H9 (cell line): Measurements from ENCODE around the gene ELMOD3. TPM values are rescaled to one million over a fixed set of nuclear protein-coding genes. Genes with fewer than 3 reads are reported as not detected.
"Not testable (repeated sequence)": the region's sequence is repeated elsewhere in the genome, so short reads cannot be mapped to it uniquely, and the experiment has no call there.

Experiments
- DNase-seq: peaks from one replicate; pipeline ENCODE4 v3.0.0-alpha.2; 2017
- H2AFZ ChIP-seq: one replicate; pipeline ENCODE4 v1.6.1; 2013; ENCODE audit warnings: mild to moderate bottlenecking, low read length, control low read depth, moderate library complexity
- H2AK5ac ChIP-seq: 2 replicates; pipeline ENCODE4 v1.6.1; 2013; ENCODE audit warnings: low read length, control low read depth, mixed read lengths; ENCODE audit not compliant: insufficient read length
- H2BK120ac ChIP-seq: one replicate; pipeline ENCODE4 v1.6.1; 2013; ENCODE audit warnings: low read depth, mild to moderate bottlenecking, low read length, control low read depth, inconsistent platforms; ENCODE audit not compliant: poor library complexity, severe bottlenecking
- H2BK12ac ChIP-seq: 2 replicates; pipeline ENCODE4 v1.6.1; 2013; ENCODE audit warnings: low read length, control low read depth, mixed read lengths, low read depth; ENCODE audit not compliant: insufficient read length
- H2BK15ac ChIP-seq: 2 replicates; pipeline ENCODE4 v1.6.1; 2013; ENCODE audit warnings: low read depth, low read length, control low read depth
- H2BK20ac ChIP-seq: one replicate; pipeline ENCODE4 v1.6.1; 2013; ENCODE audit warnings: low read depth, mild to moderate bottlenecking, low read length, control low read depth, inconsistent platforms; ENCODE audit not compliant: poor library complexity, severe bottlenecking
- H2BK5ac ChIP-seq: 2 replicates; pipeline ENCODE4 v1.6.1; 2013; ENCODE audit warnings: low read length, control low read depth, mixed read lengths; ENCODE audit not compliant: insufficient read length
- H3K14ac ChIP-seq: 2 replicates; pipeline ENCODE4 v1.6.1; 2013; ENCODE audit warnings: low read length, control low read depth; ENCODE audit not compliant: insufficient read depth
- H3K18ac ChIP-seq: 2 replicates; pipeline ENCODE4 v1.6.1; 2013; ENCODE audit warnings: low read depth, mild to moderate bottlenecking, mixed read lengths, low read length, control low read depth; ENCODE audit not compliant: insufficient read length
- H3K23ac ChIP-seq: 2 replicates; pipeline ENCODE4 v1.6.1; 2013; ENCODE audit warnings: low read length, control low read depth, mixed read lengths, low read depth; ENCODE audit not compliant: insufficient read length
- H3K23me2 ChIP-seq: 2 replicates; pipeline ENCODE4 v1.6.1; 2013; ENCODE audit warnings: low read depth, mild to moderate bottlenecking, mixed read lengths, low read length, control low read depth; ENCODE audit not compliant: insufficient read length, poor library complexity, severe bottlenecking
- H3K27ac ChIP-seq: 2 replicates; pipeline ENCODE4 v1.5.1; 2013; ENCODE audit warnings: low read length, control low read depth, mixed read lengths, low read depth; ENCODE audit not compliant: insufficient read length
- H3K27me3 ChIP-seq: 2 replicates; pipeline ENCODE4 v1.6.1; 2013; ENCODE audit warnings: low read length, control low read depth, inconsistent platforms; ENCODE audit not compliant: insufficient read depth
- H3K4ac ChIP-seq: 2 replicates; pipeline ENCODE4 v1.6.1; 2013; ENCODE audit warnings: low read depth, mild to moderate bottlenecking, control low read depth, inconsistent platforms, low read length, moderate library complexity
- H3K4me1 ChIP-seq: 2 replicates; pipeline ENCODE4 v1.6.1; 2013; ENCODE audit warnings: low read length, control low read depth, inconsistent platforms; ENCODE audit not compliant: insufficient read depth
- H3K4me2 ChIP-seq: 2 replicates; pipeline ENCODE4 v1.6.1; 2013; ENCODE audit warnings: low read length, control low read depth, mixed read lengths; ENCODE audit not compliant: insufficient read length, insufficient read depth
- H3K56ac ChIP-seq: 2 replicates; pipeline ENCODE4 v1.6.1; 2013; ENCODE audit warnings: low read depth, mild to moderate bottlenecking, mixed read lengths, low read length, control low read depth; ENCODE audit not compliant: insufficient read length
- H3K79me1 ChIP-seq: 2 replicates; pipeline ENCODE4 v1.6.1; 2013; ENCODE audit warnings: low read depth, mild to moderate bottlenecking, moderate library complexity, low read length, control low read depth, inconsistent platforms; ENCODE audit not compliant: insufficient read depth, poor library complexity, severe bottlenecking
- H3K79me2 ChIP-seq: 2 replicates; pipeline ENCODE4 v1.6.1; 2013; ENCODE audit warnings: low read length, control low read depth, inconsistent platforms; ENCODE audit not compliant: insufficient read depth
- H3K9ac ChIP-seq: 2 replicates; pipeline ENCODE4 v1.6.1; 2013; ENCODE audit warnings: low read length, control low read depth, mixed read lengths; ENCODE audit not compliant: insufficient read length; ENCODE audit errors: extremely low read depth
- H3K9me3 ChIP-seq: one replicate; pipeline ENCODE4 v1.6.1; 2013; ENCODE audit warnings: low read depth, low read length, inconsistent platforms; ENCODE audit not compliant: control insufficient read depth
- H3T11ph ChIP-seq: one replicate; pipeline ENCODE4 v1.6.1; 2013; ENCODE audit warnings: mild to moderate bottlenecking, low read length, control low read depth, inconsistent platforms
- H4K20me1 ChIP-seq: one replicate; pipeline ENCODE4 v1.6.1; 2013; ENCODE audit not compliant: control insufficient read depth, insufficient read length, insufficient read depth
- H4K5ac ChIP-seq: 2 replicates; pipeline ENCODE4 v1.6.1; 2013; ENCODE audit warnings: low read depth, mild to moderate bottlenecking, mixed read lengths, low read length, control low read depth; ENCODE audit not compliant: insufficient read length
- H4K8ac ChIP-seq: replicated peaks from 2 replicates; pipeline ENCODE4 v1.6.1; 2013; ENCODE audit warnings: low read length, control low read depth, mixed read lengths, low read depth; ENCODE audit not compliant: insufficient read length
- H4K91ac ChIP-seq: 2 replicates; pipeline ENCODE4 v1.6.1; 2013; ENCODE audit warnings: low read depth, mild to moderate bottlenecking, moderate library complexity, mixed read lengths, low read length, control low read depth; ENCODE audit not compliant: insufficient read length
- H3K27ac Mint-ChIP-seq, 3 experiments: 2 replicates in 2 of 3; 3 replicates in 1 of 3; pipeline ENCODE4 v1.8.0; 2020 to 2021; ENCODE audit warnings: mixed read lengths in 3 of 3, mild to moderate bottlenecking in 1 of 3, moderate library complexity in 1 of 3
- H3K27me3 Mint-ChIP-seq: 2 replicates; pipeline ENCODE4 v1.8.0; 2021; ENCODE audit warnings: low read depth, mild to moderate bottlenecking, moderate library complexity, mixed read lengths
- H3K36me3 Mint-ChIP-seq, 3 experiments: 2 replicates in 2 of 3; 3 replicates in 1 of 3; pipeline ENCODE4 v1.8.0; 2020 to 2021; ENCODE audit warnings: low read depth in 3 of 3, mixed read lengths in 3 of 3; ENCODE audit not compliant: insufficient read depth in 1 of 3
- H3K4me1 Mint-ChIP-seq, 2 experiments: 2 replicates each; pipeline ENCODE4 v1.8.0; 2020; ENCODE audit warnings: mixed read lengths in 2 of 2
- H3K4me3 Mint-ChIP-seq, 2 experiments: 2 replicates in 1 of 2; 3 replicates in 1 of 2; pipeline ENCODE4 v1.8.0; 2020 to 2021; ENCODE audit warnings: mild to moderate bottlenecking in 2 of 2, mixed read lengths in 2 of 2, moderate library complexity in 1 of 2
- H3K9me3 Mint-ChIP-seq, 2 experiments: 2 replicates in 1 of 2; 3 replicates in 1 of 2; pipeline ENCODE4 v1.8.0; 2020; ENCODE audit warnings: mild to moderate bottlenecking in 2 of 2, mixed read lengths in 2 of 2, moderate library complexity in 1 of 2
- WGBS: extraction: QIAGEN DNeasy Blood & Tissue Kit; methylation state at CpG from one replicate; pipeline ENCODE4 v1.1.7; 2013; ENCODE audit warnings: missing lambda C conversion rate, low lambda C conversion rate, mixed read lengths; ENCODE audit not compliant: insufficient read length; ENCODE audit errors: extremely low coverage; 5-methylcytosine and 5-hydroxymethylcytosine counted together
- total RNA-seq: library from RNA; stranded (reverse); gene quantifications from 2 replicates; pipeline ENCODE4 v1.2.1, GENCODE V29; 2021
- TF ChIP-seq, protein P1 (sequence below): fragments of 200-600 bp; sonication (generic); conservative IDR thresholded peaks from 3 replicates; pipeline ENCODE4 v1.8.0; 2021; ENCODE audit warnings: antibody characterized with exemption, mild to moderate bottlenecking

ELMOD3 gene
- total RNA-seq, 1 experiment from 2014 or later = 7.6 TPM

GRCh38 chr2:85330839-85331636, 23.5 kb upstream of the ELMOD3 start:
- Histone ChIP-seq H2BK15ac (no peak overlapping the region), H2BK120ac (no peak overlapping the region), H4K20me1 (no peaks in the 10 kb centered on the region), H4K5ac (no peak overlapping the region), H3K27ac (no peak overlapping the region), H4K91ac (no peak overlapping the region), H3K23me2 (peaks cover 18% of the 10 kb centered on the region), H3K14ac (no peak overlapping the region), H3K9me3 (no peaks in the 10 kb centered on the region), H3K18ac (no peak overlapping the region), H2AFZ (no peak overlapping the region), H2BK12ac (no peak overlapping the region), H3T11ph (no peak overlapping the region), H3K4me1 (no peaks in the 10 kb centered on the region; the same call in 1 of the 2 replicates), H3K4me2 (no peak overlapping the region), H2BK20ac (no peak overlapping the region), H3K27me3 (no peaks in the 10 kb centered on the region), H3K9ac (no peak overlapping the region), H3K56ac (no peak overlapping the region), H2AK5ac (no peak overlapping the region), H3K23ac (no peak overlapping the region), H3K4ac (no peak overlapping the region), H3K79me1 (peaks cover 6% of the 10 kb centered on the region), H4K8ac (no peak overlapping the region), H3K79me2 (peaks cover 6% of the 10 kb centered on the region; the same call in 1 of the 2 replicates), H2BK5ac (no peak overlapping the region)
- DNase-seq = no peak
- WGBS = no CpG with 5 or more reads among the region's 13 CpGs
- H3K9me3 Mint-ChIP-seq = peaks cover 3 to 6% of the 10 kb centered on the region in 2 experiments
- H3K27ac Mint-ChIP-seq = peak overlapping the region in 1 of 3 experiments; percentile 48; a peak in 1 of 7 replicates
- TF ChIP-seq, protein P1, sequence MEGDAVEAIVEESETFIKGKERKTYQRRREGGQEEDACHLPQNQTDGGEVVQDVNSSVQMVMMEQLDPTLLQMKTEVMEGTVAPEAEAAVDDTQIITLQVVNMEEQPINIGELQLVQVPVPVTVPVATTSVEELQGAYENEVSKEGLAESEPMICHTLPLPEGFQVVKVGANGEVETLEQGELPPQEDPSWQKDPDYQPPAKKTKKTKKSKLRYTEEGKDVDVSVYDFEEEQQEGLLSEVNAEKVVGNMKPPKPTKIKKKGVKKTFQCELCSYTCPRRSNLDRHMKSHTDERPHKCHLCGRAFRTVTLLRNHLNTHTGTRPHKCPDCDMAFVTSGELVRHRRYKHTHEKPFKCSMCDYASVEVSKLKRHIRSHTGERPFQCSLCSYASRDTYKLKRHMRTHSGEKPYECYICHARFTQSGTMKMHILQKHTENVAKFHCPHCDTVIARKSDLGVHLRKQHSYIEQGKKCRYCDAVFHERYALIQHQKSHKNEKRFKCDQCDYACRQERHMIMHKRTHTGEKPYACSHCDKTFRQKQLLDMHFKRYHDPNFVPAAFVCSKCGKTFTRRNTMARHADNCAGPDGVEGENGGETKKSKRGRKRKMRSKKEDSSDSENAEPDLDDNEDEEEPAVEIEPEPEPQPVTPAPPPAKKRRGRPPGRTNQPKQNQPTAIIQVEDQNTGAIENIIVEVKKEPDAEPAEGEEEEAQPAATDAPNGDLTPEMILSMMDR = no peak
- H3K4me1 Mint-ChIP-seq = peaks cover 24 to 33% of the 10 kb centered on the region in 2 experiments
- no peak overlapping the region for H3K4me3 Mint-ChIP-seq
- peaks cover 0 to 12% (median 5%) of the 10 kb centered on the region in 3 experiments; a peak in 4 of 7 replicates for H3K36me3 Mint-ChIP-seq
- H3K27me3 Mint-ChIP-seq = peaks cover 3% of the 10 kb centered on the region

GRCh38 chr2:85333877-85334276, 20.7 kb upstream of the ELMOD3 start:
- not testable (repeated sequence) for DNase-seq, H3K9me3 ChIP-seq, H4K8ac ChIP-seq, H3K9ac ChIP-seq, H3K4me3 Mint-ChIP-seq, H3K36me3 Mint-ChIP-seq, H4K20me1 ChIP-seq, H2AK5ac ChIP-seq, H2BK15ac ChIP-seq, H2BK20ac ChIP-seq, H4K5ac ChIP-seq, H3K4me1 ChIP-seq, H3K9me3 Mint-ChIP-seq, H3K23ac ChIP-seq, H3T11ph ChIP-seq, H2BK120ac ChIP-seq, H3K27me3 ChIP-seq, H2BK5ac ChIP-seq, H3K23me2 ChIP-seq, H3K14ac ChIP-seq, H3K27ac ChIP-seq, H3K79me1 ChIP-seq, H3K56ac ChIP-seq, H3K79me2 ChIP-seq, H3K4me2 ChIP-seq, H2BK12ac ChIP-seq, H3K4ac ChIP-seq, H3K27ac Mint-ChIP-seq, H2AFZ ChIP-seq, H3K27me3 Mint-ChIP-seq, H3K18ac ChIP-seq, H4K91ac ChIP-seq
- peaks cover 13 to 24% of the 10 kb centered on the region in 2 experiments for H3K4me1 Mint-ChIP-seq
- WGBS = no CpG with 5 or more reads among the region's 4 CpGs
